ENCODE measurements around the gene HYOU1. TPM values are rescaled to one million over a fixed set of nuclear protein-coding genes. Genes with fewer than 3 reads are reported as not detected.
A peak's percentile ranks its signal among the peaks of the same experiment; 100 is the strongest.

Gene HYOU1
- total RNA-seq, 1 experiment from 2014 or later = 398 TPM

DNA sequence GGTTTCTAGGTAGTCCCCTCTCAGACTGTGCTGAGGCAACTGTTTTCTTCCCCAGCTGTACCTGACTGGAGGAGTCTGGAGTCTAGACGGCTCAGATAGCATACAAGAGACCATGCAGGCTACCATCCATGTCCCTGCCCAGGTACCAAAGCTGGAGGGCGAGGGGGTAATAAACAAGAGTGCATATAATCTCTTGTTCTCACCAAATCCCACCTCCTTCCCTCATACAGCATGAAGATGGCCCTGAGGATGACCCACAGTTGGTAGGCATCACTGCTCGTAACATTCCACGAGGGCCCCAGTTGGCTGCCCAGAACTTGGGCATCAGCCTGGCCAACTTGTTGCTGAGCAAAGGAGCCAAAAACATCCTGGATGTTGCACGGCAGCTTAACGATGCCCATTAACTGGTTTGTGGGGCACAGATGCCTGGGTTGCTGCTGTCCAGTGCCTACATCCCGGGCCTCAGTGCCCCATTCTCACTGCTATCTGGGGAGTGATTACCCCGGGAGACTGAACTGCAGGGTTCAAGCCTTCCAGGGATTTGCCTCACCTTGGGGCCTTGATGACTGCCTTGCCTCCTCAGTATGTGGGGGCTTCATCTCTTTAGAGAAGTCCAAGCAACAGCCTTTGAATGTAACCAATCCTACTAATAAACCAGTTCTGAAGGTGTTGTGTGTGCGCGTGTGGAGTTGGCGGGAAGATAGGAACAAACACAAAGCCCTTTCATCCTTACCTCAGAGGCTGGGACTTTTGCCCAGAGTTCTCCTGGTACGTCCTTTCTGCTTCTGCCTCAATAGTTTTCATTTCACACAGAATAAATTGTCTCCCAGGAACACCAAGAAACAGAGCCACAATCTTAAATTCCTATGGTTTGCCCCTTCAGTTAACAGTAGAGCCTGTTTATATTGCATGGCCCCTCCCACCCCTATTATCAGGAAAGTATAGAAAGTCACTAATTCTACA, 36.2 kb upstream of the HYOU1 start:
- ChIA-PET POLR2A (interaction anchor here (0.5 to 5.5 kb wide), 13 partner anchors 8 to 177 kb away, joined by 3 to 59 read pairs (median 6); partner anchors contain the start of genes ABCG4, C2CD2L, CBL and DPAGT1), CTCF (interaction anchor here (0.6 to 3.3 kb wide), 8 partner anchors 8 to 269 kb away, joined by 3 to 19 read pairs (median 4); partner anchors contain the start of genes C2CD2L and HMBS)
- Mint-ChIP-seq H3K27ac (ENCODE audit: low read depth, unreplicated experiment) (peak overlapping the region; percentile 89), H3K4me3 (ENCODE audit: unreplicated experiment) (peak overlapping the region; percentile 89), H3K27me3 (ENCODE audit: insufficient read depth, unreplicated experiment) (no peaks in the 10 kb centered on the region), H3K36me3 (ENCODE audit: insufficient read depth, unreplicated experiment) (peaks cover 38% of the 10 kb centered on the region), H3K4me1 (ENCODE audit: insufficient read depth, unreplicated experiment) (peaks cover 15% of the 10 kb centered on the region), H3K9me3 (ENCODE audit: unreplicated experiment) (no peaks in the 10 kb centered on the region)
- BruUV-seq (replicated peaks) = TSS peak; percentile 69
- TF ChIP-seq, protein P1, sequence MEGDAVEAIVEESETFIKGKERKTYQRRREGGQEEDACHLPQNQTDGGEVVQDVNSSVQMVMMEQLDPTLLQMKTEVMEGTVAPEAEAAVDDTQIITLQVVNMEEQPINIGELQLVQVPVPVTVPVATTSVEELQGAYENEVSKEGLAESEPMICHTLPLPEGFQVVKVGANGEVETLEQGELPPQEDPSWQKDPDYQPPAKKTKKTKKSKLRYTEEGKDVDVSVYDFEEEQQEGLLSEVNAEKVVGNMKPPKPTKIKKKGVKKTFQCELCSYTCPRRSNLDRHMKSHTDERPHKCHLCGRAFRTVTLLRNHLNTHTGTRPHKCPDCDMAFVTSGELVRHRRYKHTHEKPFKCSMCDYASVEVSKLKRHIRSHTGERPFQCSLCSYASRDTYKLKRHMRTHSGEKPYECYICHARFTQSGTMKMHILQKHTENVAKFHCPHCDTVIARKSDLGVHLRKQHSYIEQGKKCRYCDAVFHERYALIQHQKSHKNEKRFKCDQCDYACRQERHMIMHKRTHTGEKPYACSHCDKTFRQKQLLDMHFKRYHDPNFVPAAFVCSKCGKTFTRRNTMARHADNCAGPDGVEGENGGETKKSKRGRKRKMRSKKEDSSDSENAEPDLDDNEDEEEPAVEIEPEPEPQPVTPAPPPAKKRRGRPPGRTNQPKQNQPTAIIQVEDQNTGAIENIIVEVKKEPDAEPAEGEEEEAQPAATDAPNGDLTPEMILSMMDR (IDR thresholded peaks at IDR 0.05; ENCODE audit: unreplicated experiment) = no peak
- no peak for DNase-seq (ENCODE audit: unreplicated experiment)
- intact Hi-C loops (cut with micrococcal nuclease) = no loop called here

DNA sequence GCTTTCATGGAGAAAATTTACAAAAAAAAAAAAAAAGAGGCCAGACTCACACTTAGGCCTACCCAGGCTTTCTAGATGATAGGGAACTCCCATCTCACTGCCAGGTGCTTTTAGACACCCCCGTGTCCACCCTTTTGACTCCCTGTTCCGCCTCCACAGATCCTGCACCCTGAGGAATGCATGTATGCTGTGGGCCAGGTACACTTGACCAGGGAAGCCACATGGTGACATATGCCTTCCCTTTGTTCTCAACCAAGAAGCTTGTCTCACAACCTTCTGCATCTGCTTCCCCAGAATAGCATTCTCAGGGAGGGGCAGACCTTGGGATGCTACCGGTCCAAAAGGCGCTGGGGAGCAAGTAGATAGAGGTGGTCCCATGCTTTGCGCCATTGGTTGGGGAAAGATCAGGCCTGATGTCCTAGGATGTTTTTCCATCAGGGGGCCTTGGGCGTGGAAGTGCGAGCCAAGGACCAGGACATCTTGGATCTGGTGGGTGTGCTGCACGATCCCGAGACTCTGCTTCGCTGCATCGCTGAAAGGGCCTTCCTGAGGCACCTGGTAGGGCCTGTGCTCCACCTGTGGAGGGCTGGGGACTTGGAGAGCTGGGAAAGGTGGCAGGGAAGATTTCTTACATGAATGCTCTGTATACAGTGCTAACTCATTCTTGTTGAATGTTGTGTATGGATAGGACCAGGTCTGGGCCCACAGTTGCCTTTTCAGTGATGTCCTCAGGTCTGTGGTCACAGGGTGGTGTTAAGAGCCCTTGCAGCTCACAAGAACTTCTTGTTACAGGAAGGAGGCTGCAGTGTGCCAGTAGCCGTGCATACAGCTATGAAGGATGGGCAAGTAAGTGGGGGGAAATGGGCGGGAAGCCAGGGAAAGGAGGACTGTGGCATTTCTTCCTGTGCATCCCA, 35.2 kb upstream of the HYOU1 start:
- intact Hi-C loops (cut with micrococcal nuclease) = no loop called here
- Mint-ChIP-seq H3K4me3 (ENCODE audit: unreplicated experiment) (no peak overlapping the region), H3K36me3 (ENCODE audit: insufficient read depth, unreplicated experiment) (peaks cover 29% of the 10 kb centered on the region), H3K9me3 (ENCODE audit: unreplicated experiment) (no peaks in the 10 kb centered on the region), H3K27ac (ENCODE audit: low read depth, unreplicated experiment) (peak overlapping the region; percentile 89), H3K27me3 (ENCODE audit: insufficient read depth, unreplicated experiment) (no peaks in the 10 kb centered on the region), H3K4me1 (ENCODE audit: insufficient read depth, unreplicated experiment) (peaks cover 21% of the 10 kb centered on the region)
- ChIA-PET POLR2A (interaction anchor here (1.2 to 5.5 kb wide), 5 partner anchors 7 to 73 kb away, joined by 3 to 59 read pairs (median 29); partner anchors contain the start of genes C2CD2L, HINFP, HMBS and RPS25), CTCF (interaction anchor here (0.6 to 2.0 kb wide), 5 partner anchors 10 to 232 kb away, joined by 3 to 4 read pairs (median 4); partner anchors contain the start of genes CBL and DPAGT1)
- TF ChIP-seq, protein P1 (IDR thresholded peaks at IDR 0.05; ENCODE audit: unreplicated experiment) = no peak
- BruUV-seq (replicated peaks) = no TSS peak
- DNase-seq (ENCODE audit: unreplicated experiment) = no peak

DNA sequence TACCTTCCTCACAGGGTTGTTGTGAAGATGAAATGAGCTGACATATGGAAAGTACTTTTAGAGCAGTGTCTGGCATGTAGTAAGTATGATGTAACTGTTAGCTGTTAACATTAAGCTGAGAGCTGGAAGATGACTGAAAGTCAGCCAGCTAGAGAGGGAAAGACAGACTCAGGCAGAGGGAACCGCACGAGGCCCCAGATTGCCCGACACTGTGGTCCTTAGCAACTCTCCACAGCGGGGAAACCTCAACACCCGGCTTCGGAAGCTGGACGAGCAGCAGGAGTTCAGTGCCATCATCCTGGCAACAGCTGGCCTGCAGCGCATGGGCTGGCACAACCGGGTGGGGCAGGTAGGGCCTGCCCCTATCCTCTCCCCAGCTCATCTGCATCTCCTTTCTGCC, 34.2 kb upstream of the HYOU1 start:
- Mint-ChIP-seq H3K4me3 (ENCODE audit: unreplicated experiment) (no peak overlapping the region), H3K9me3 (ENCODE audit: unreplicated experiment) (no peaks in the 10 kb centered on the region), H3K27ac (ENCODE audit: low read depth, unreplicated experiment) (no peak overlapping the region), H3K4me1 (ENCODE audit: insufficient read depth, unreplicated experiment) (peaks cover 21% of the 10 kb centered on the region), H3K36me3 (ENCODE audit: insufficient read depth, unreplicated experiment) (peaks cover 20% of the 10 kb centered on the region), H3K27me3 (ENCODE audit: insufficient read depth, unreplicated experiment) (no peaks in the 10 kb centered on the region)
- no peak for DNase-seq (ENCODE audit: unreplicated experiment)
- intact Hi-C loops (cut with micrococcal nuclease) = no loop called here
- no TSS peak for BruUV-seq (replicated peaks)
- TF ChIP-seq, protein P1 (IDR thresholded peaks at IDR 0.05; ENCODE audit: unreplicated experiment) = no peak
- CTCF ChIA-PET = interaction anchor here (0.6 to 1.2 kb wide), 2 partner anchors 115 to 349 kb away, joined by 4 read pairs; partner anchors contain the start of gene CBL
- POLR2A ChIA-PET = interaction anchor here (0.6 to 5.5 kb wide), 5 partner anchors 11 to 98 kb away, joined by 3 to 41 read pairs (median 3); partner anchors contain the start of genes C2CD2L, DPAGT1 and VPS11
